IPS-15b (cell line): ENCODE measurements around the gene PEX14.

Experiments
- H3K27me3 ChIP-seq: one replicate; pipeline ENCODE4 v1.6.1; 2013; ENCODE audit warnings: low read length; ENCODE audit not compliant: control insufficient read depth, insufficient read depth
- H3K36me3 ChIP-seq: one replicate; pipeline ENCODE4 v1.6.1; 2013; ENCODE audit warnings: low read length; ENCODE audit not compliant: control insufficient read depth, insufficient read depth
- H3K4me1 ChIP-seq: one replicate; pipeline ENCODE4 v1.6.1; 2013; ENCODE audit warnings: mild to moderate bottlenecking, low read length; ENCODE audit not compliant: control insufficient read depth, insufficient read depth
- H3K4me3 ChIP-seq: one replicate; pipeline ENCODE4 v1.5.1; 2013; ENCODE audit warnings: low read depth, low read length
- H3K9ac ChIP-seq: one replicate; pipeline ENCODE4 v1.6.1; 2013; ENCODE audit warnings: low read depth, mild to moderate bottlenecking, low read length
- H3K9me3 ChIP-seq: one replicate; pipeline ENCODE4 v1.6.1; 2013; ENCODE audit warnings: mild to moderate bottlenecking, low read length; ENCODE audit not compliant: control insufficient read depth, insufficient read depth

Gene PEX14

DNA sequence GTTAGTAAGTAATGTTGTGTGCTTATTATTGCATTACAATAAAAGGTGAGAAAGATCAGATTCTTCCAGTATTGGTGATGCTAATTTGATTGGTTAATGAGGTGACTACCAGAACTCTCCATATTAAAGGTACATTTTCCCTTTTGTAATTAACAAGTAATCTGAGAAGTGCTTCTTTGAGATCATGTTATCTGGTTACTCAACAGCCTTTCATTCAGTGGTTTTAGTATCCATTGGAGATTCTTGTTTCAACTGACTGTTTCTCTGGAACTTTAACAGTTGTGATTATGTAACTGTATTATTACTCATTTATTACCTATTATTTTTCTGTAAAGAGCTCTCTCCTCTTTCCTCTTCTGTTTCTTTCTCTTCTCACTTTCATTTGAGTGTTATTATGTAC, 86.7 kb downstream of the PEX14 start:
- no peaks in the 10 kb centered on the region for H3K27me3 ChIP-seq
- no peaks in the 10 kb centered on the region for H3K9me3 ChIP-seq
- no peak overlapping the region for H3K9ac ChIP-seq
- no peak overlapping the region for H3K4me3 ChIP-seq
- H3K4me1 ChIP-seq = peaks cover 11% of the 10 kb centered on the region
- H3K36me3 ChIP-seq = no peaks in the 10 kb centered on the region

DNA sequence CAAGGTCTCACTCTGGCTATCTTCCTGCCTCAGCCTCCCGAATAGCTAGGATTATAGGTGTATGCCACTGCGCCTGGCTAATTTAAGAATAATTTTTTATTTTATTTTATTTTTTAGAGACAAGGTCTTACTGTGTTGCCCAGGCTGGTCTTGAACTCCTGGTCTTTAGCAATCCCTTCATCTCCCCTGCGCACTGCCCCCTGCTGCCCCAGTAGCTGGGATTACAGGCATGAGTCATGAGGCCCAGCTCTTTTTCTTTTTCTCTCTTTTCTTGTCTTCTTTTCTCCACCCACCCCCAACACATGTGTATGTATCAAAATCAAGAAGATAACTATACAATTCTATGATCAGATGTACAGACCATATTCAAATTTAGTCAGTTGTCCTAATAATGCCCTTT, 87.2 kb downstream of the PEX14 start:
- no peaks in the 10 kb centered on the region for H3K27me3 ChIP-seq
- no peak overlapping the region for H3K4me3 ChIP-seq
- H3K9me3 ChIP-seq = no peaks in the 10 kb centered on the region
- no peaks in the 10 kb centered on the region for H3K36me3 ChIP-seq
- peaks cover 11% of the 10 kb centered on the region for H3K4me1 ChIP-seq
- no peak overlapping the region for H3K9ac ChIP-seq

DNA sequence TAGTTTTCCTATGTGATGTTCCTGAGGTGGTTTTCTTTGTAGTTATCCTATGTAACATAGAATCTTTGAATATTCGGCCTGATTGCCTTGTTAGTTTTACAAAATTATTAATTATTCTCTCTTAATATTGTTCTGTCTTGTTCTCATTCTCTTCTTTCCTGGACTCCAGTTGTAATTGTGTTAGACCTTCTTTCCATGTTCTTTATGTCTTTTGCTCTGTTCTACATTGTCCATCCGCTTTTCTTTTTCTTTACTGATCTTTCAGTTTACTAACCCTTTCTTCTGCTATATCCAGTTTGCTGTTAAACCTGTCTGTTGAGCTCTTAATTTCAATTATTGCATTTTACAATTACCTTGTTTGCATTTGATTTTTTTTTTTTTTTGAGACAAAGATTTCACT, 89.3 kb downstream of the PEX14 start:
- no peaks in the 10 kb centered on the region for H3K36me3 ChIP-seq
- no peaks in the 10 kb centered on the region for H3K9me3 ChIP-seq
- no peaks in the 10 kb centered on the region for H3K27me3 ChIP-seq
- H3K9ac ChIP-seq = no peak overlapping the region
- peaks cover 9% of the 10 kb centered on the region for H3K4me1 ChIP-seq
- no peak overlapping the region for H3K4me3 ChIP-seq

DNA sequence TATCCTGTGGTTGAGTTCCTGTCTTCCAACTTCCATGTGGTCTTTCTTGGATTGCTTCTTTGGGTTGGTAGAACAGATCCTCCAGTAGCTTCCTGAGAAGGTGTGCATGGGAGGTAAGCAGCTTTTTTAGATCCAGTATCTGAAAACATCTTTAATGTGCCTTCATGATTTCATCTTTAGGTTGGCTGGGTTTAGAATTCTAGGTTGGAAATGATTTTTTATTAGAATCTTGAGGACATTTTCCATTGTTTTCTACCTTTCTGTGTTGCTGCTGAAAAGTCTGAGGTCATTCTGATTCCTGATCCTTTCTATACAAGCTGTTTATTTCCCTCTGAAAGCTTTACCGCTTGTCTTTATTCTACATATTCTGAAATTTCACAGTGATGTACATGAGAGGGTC, 94.8 kb downstream of the PEX14 start:
- Histone ChIP-seq H3K27me3 (no peaks in the 10 kb centered on the region), H3K4me3 (no peak overlapping the region), H3K36me3 (no peaks in the 10 kb centered on the region), H3K4me1 (no peaks in the 10 kb centered on the region), H3K9me3 (no peaks in the 10 kb centered on the region), H3K9ac (no peak overlapping the region)

DNA sequence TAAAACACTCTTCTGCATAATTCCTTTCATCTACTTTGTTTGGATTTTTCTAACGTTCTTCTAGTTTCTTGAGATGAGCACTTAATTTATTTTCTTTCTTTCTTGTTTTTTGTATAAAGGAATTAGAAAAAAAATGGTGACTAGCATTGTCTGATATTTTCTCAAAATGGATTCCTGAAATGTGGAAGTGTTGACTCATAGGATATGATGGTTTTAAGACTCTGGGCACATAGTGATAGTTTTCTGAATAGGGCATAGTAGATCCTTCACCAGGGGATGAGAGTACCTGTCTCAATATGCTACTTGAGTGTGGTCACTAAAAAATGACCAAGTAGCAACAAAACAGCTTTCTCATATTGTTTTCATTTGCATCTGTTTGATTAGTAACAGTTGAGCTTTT, 100.9 kb downstream of the PEX14 start:
- no peaks in the 10 kb centered on the region for H3K27me3 ChIP-seq
- H3K4me3 ChIP-seq = no peak overlapping the region
- H3K9ac ChIP-seq = no peak overlapping the region
- no peaks in the 10 kb centered on the region for H3K9me3 ChIP-seq
- H3K36me3 ChIP-seq = no peaks in the 10 kb centered on the region
- H3K4me1 ChIP-seq = peaks cover 10% of the 10 kb centered on the region

DNA sequence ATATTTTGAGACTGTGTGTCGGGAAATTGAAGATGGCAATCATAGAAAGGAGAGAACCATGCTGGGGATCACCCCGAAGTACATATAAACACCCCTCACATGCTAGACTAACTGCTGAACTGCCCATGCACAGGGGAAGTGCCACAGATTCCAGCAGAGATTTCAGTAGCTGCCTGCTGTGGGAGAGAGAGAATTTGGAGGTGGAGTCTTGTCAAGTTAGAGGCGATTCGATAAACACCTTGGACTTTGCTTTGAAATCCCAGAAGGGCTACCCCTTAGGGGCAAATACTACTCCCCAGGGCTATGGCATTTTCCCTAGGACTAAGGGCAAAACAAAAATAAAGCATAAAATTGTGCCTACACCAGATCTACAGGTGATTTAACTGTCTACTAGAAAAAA, 103.3 kb downstream of the PEX14 start:
- Histone ChIP-seq H3K27me3 (no peaks in the 10 kb centered on the region), H3K9me3 (no peaks in the 10 kb centered on the region), H3K4me1 (peaks cover 10% of the 10 kb centered on the region), H3K4me3 (no peak overlapping the region), H3K9ac (no peak overlapping the region), H3K36me3 (no peaks in the 10 kb centered on the region)

DNA sequence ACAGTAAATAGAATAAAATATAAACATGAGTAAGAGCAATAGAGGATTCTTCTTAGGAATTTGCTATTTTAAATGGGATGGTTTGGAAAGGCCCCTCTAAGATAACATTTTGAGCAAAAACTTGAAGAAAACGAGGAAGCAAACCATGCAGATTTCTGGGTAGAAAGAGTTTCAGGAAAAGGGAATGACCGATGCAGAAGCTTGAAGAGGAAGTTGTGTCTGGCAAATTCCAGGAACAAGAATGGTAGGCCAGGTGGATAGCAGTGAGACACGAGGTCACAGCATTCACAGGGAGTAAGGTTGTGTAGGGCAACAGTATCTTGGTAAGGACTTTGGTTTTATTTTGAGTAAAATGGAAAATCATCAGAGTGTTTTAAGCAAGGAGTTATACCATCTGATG, 108.9 kb downstream of the PEX14 start:
- peaks cover 3% of the 10 kb centered on the region for H3K4me1 ChIP-seq
- no peaks in the 10 kb centered on the region for H3K9me3 ChIP-seq
- H3K27me3 ChIP-seq = no peaks in the 10 kb centered on the region
- no peaks in the 10 kb centered on the region for H3K36me3 ChIP-seq
- no peak overlapping the region for H3K9ac ChIP-seq
- no peak overlapping the region for H3K4me3 ChIP-seq

DNA sequence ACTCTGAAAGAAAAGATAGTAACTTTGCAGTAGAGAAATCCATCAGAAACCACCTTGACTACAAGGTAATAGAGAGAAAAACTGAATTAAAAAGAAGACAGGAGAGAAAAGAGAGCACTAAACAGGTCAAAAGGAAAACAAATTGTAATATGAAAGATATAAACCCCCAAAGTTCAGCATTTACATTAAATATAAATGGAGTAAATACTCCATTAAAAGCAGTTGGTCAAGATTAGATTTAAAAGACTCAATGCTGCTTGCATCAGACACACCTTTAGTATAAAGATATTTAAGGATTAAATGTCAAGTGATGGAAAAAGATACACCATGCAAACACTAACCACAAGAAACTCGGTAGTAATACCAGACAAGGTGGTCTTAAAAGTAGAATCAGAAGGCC, 110.5 kb downstream of the PEX14 start:
- no peak overlapping the region for H3K9ac ChIP-seq
- H3K27me3 ChIP-seq = no peaks in the 10 kb centered on the region
- no peaks in the 10 kb centered on the region for H3K36me3 ChIP-seq
- no peaks in the 10 kb centered on the region for H3K4me1 ChIP-seq
- H3K4me3 ChIP-seq = no peak overlapping the region
- no peaks in the 10 kb centered on the region for H3K9me3 ChIP-seq

DNA sequence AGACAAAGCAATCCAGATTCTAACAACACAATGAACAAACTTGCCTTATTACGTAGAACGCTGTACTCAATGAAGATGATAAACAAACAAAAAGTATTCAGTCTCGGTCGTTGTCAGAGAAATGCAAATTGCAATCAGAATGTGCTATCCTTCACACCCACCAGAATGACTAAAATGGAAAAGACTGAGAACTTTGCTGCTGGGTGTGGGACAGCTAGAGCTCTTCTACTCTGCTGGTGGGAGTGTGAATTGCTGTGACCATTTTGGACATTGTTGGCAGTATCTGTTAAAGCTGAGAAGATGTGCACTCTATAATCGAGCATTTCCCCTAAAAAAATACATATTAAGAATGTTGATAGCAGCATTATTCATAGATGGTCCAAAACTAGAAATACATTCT, 111.4 kb downstream of the PEX14 start:
- H3K4me1 ChIP-seq = no peaks in the 10 kb centered on the region
- H3K9me3 ChIP-seq = no peaks in the 10 kb centered on the region
- H3K27me3 ChIP-seq = no peaks in the 10 kb centered on the region
- no peak overlapping the region for H3K4me3 ChIP-seq
- H3K36me3 ChIP-seq = no peaks in the 10 kb centered on the region
- H3K9ac ChIP-seq = no peak overlapping the region

DNA sequence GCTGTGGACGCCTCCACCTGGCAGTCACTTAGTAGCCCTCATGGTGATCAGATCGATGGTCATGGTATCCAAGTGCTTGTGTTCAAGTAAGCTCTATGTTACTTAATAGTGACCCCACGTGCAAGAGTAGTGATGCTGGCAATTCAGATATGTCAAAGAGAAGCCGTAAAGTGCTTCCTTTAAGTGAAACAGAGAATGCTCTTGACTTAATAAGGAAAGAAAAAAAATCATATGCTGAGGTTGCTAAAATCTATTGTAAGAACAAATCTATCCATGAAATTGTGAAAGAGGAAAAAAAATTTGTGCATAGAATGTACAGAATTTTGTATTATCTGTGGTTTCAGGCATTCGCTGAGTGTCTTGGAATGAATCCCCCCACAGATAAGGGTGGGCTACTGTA, 113.9 kb downstream of the PEX14 start:
- Histone ChIP-seq H3K36me3 (no peaks in the 10 kb centered on the region), H3K9me3 (no peaks in the 10 kb centered on the region), H3K9ac (no peak overlapping the region), H3K4me1 (peaks cover 9% of the 10 kb centered on the region), H3K4me3 (no peak overlapping the region), H3K27me3 (no peaks in the 10 kb centered on the region)

DNA sequence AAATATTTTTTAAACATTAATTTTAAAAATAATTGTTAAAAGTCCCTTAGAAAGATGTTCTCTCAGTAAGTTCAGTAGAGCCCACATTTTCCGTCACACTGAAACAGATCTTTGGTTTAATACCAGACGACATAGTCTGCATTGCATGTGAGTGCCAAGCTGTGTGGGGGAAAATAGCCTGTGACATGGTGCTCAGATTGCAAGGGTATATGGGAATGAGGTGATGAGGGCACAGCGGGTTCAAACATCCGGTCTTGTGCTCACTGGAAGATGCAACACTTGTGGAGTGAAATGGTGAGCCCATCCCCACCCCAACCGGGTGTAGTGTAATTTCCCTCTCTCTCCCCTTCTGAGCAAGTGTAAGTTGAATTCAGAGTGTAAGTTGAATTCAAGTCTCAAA, 114.3 kb downstream of the PEX14 start:
- peaks cover 13% of the 10 kb centered on the region for H3K4me1 ChIP-seq
- H3K36me3 ChIP-seq = no peaks in the 10 kb centered on the region
- no peak overlapping the region for H3K9ac ChIP-seq
- H3K4me3 ChIP-seq = no peak overlapping the region
- no peaks in the 10 kb centered on the region for H3K27me3 ChIP-seq
- H3K9me3 ChIP-seq = no peaks in the 10 kb centered on the region

DNA sequence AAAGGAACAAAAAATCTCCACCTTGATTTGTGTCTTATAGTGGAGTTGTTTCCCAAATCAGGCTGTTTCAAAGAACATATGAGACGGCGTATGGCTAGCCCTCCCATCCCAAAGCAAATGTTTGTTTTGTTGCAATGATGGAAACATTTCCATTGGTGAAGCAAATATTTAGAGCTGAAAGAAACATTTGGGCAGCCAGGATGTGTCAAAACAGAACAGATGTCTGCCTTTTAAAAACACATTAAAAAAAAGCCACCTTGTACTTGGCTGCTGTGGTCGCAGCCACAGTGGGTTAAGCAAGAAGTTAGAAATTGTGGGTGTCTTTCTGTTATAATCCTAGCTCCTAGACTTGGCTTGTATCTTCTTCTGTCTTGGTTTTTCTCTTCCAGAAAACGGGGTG, 116.3 kb downstream of the PEX14 start:
- Histone ChIP-seq H3K9me3 (no peaks in the 10 kb centered on the region), H3K4me3 (no peak overlapping the region), H3K4me1 (peaks cover 27% of the 10 kb centered on the region), H3K9ac (no peak overlapping the region), H3K36me3 (no peaks in the 10 kb centered on the region), H3K27me3 (no peaks in the 10 kb centered on the region)

DNA sequence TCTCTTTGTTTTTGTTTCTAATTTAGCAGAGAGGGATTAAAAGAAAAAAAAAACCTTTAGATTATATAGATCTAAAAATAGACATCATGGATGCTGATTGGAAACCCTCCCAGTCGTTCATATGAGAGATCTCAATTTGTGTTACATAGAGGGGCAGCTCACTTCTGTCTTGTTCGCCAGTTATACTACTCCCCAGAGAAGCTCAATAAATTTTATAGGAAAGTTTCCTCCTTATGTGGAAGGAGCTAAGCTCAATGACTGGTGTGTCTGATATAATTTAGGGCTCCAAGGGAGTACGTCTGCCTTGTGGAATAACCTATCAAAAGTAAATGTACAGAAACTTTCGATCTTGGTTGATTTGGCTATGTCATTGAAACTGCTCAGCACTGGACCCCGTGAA, 117.6 kb downstream of the PEX14 start:
- H3K27me3 ChIP-seq = no peaks in the 10 kb centered on the region
- no peaks in the 10 kb centered on the region for H3K36me3 ChIP-seq
- no peak overlapping the region for H3K4me3 ChIP-seq
- H3K4me1 ChIP-seq = peaks cover 27% of the 10 kb centered on the region
- no peak overlapping the region for H3K9ac ChIP-seq
- H3K9me3 ChIP-seq = no peaks in the 10 kb centered on the region
